DOHH2 (cell line): ENCODE data around the gene USF1.

Experiments
- CTCF ChIP-seq: fragments of 200-600 bp; sonication (generic); IDR thresholded peaks from one replicate; pipeline ENCODE4 v1.5.1; 2014; ENCODE audit warnings: antibody characterized with exemption, mild to moderate bottlenecking, low read depth, low read length; ENCODE audit not compliant: poor library complexity, severe bottlenecking
- EZH2phosphoT487 ChIP-seq: fragments of 200-600 bp; sonication (generic); IDR thresholded peaks from 2 replicates; pipeline ENCODE4 v1.6.1; 2017; ENCODE audit warnings: borderline replicate concordance, mild to moderate bottlenecking, antibody characterized with exemption, low read length, moderate library complexity, mixed read lengths

GRCh38 chr1:161088587-161089110, 42.9 kb upstream of the USF1 start:
- TF ChIP-seq CTCF (no peak), EZH2phosphoT487 (no peak)
